ENCODE measurements around the gene OGN. TPM values are rescaled to one million over a fixed set of nuclear protein-coding genes. Genes with fewer than 3 reads are reported as not detected.

The OGN gene
- total and polyA plus RNA-seq, 2 of the 4 experiments (the other 2 are of a cell fraction) = under 0.01 to 0.10 TPM

DNA sequence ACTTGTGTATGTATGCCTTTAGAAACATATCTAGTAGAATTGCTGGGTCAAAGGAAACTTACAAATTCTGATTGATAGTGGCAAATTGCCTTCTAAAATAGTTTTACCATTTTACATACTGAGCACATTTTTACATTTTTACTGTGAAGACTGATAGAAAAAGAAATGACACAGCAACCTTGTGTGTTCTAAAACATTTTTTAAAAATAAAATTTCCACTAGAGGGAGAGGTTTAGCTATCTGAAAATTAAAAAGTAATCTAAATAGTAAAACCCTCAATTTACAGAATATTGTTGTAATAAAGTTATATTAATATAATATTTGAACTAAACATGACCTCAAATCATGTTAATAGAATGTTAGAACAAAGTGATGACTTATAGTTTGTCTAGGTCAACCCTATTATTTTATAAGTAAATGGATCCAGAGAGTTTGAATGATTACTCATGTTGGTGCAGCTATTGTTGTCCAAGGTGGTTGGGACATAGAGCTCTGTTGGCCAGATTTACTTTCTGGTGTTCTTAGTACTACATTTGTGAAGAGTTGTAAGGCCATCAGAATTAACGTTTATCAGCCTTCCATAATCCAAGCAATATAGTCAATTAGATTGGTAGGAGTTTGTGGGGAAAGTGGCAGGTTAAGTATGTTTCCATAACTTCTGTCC, 61.4 kb downstream of the OGN start:
- CTCF ChIA-PET = interaction anchor here (1.0 to 1.6 kb wide), 2 partner anchors 10 to 100 kb away, joined by 4 to 6 read pairs; no protein-coding TSS in a partner anchor
- Histone ChIP-seq H2BK20ac (ENCODE audit: low read depth, low read length) (no peak overlapping the region), H4K20me1 (ENCODE audit: insufficient read depth, low read length) (no peaks in the 10 kb centered on the region), H3K23ac (ENCODE audit: low read depth, low read length) (no peak overlapping the region), H3K79me1 (ENCODE audit: low read depth in 1 of 2, low read length in 2 of 2) (no peaks in the 10 kb centered on the region), H3K14ac (replicated peaks; ENCODE audit: low read depth, low read length) (no peak overlapping the region), H3K9me3 (ENCODE audit: control insufficient read depth, insufficient read depth, low read length) (no peaks in the 10 kb centered on the region), H4K8ac (ENCODE audit: low read depth in 2 of 2, low read length in 2 of 2) (no peak overlapping the region), H3K27ac (ENCODE audit: insufficient read depth, low read length) (no peak overlapping the region), H2AK9ac (replicated peaks; ENCODE audit: low read depth, low read length, poor library complexity) (no peak overlapping the region), H3K9me1 (ENCODE audit: insufficient read depth, low read length) (no peaks in the 10 kb centered on the region), H2AK5ac (ENCODE audit: low read depth, low read length) (no peak overlapping the region), H3K4me2 (ENCODE audit: low read depth, low read length) (no peak overlapping the region), H3K56ac (ENCODE audit: extremely low read depth, insufficient read depth, low read length) (no peak overlapping the region), H3K4me3 (ENCODE audit: insufficient read depth, low read depth, low read length) (no peak overlapping the region), H3K9ac (ENCODE audit: low read depth, low read length) (no peak overlapping the region), H2BK15ac (ENCODE audit: low read depth, low read length) (no peak overlapping the region), H3K4me1 (ENCODE audit: control insufficient read depth, insufficient read depth, low read length) (peaks cover 2% of the 10 kb centered on the region; the same call in 1 of the 2 replicates), H2BK120ac (ENCODE audit: low read depth, low read length) (no peak overlapping the region), H4K91ac (ENCODE audit: insufficient read depth, low read depth, low read length) (no peak overlapping the region), H3K27me3 (ENCODE audit: control insufficient read depth, insufficient read depth, low read length) (no peaks in the 10 kb centered on the region), H3K4ac (ENCODE audit: low read depth, low read length) (no peak overlapping the region), H2AFZ (replicated peaks; ENCODE audit: low read length, poor library complexity) (no peak overlapping the region), H4K5ac (ENCODE audit: low read depth, low read length) (no peak overlapping the region), H2BK5ac (ENCODE audit: low read depth, low read length, poor library complexity, severe bottlenecking) (no peak overlapping the region), H3K36me3 (ENCODE audit: control insufficient read depth, insufficient read depth, low read length) (no peaks in the 10 kb centered on the region), H3K18ac (ENCODE audit: low read depth, low read length) (no peak overlapping the region)
- BruUV-seq (replicated peaks) = no TSS peak
- WGBS, 2 experiments (ENCODE audit: extremely low coverage in 2 of 2, insufficient read length in 1 of 2) = no CpG with 5 or more reads among the region's 1 CpG
- peak; percentile 30 for TF ChIP-seq RAD21 (IDR thresholded peaks at IDR 0.05; ENCODE audit: low read length)
- no peak for TF ChIP-seq MXI1 (IDR thresholded peaks at IDR 0.05; ENCODE audit: borderline replicate concordance, low read depth, low read length)
- TF ChIP-seq, protein P1, sequence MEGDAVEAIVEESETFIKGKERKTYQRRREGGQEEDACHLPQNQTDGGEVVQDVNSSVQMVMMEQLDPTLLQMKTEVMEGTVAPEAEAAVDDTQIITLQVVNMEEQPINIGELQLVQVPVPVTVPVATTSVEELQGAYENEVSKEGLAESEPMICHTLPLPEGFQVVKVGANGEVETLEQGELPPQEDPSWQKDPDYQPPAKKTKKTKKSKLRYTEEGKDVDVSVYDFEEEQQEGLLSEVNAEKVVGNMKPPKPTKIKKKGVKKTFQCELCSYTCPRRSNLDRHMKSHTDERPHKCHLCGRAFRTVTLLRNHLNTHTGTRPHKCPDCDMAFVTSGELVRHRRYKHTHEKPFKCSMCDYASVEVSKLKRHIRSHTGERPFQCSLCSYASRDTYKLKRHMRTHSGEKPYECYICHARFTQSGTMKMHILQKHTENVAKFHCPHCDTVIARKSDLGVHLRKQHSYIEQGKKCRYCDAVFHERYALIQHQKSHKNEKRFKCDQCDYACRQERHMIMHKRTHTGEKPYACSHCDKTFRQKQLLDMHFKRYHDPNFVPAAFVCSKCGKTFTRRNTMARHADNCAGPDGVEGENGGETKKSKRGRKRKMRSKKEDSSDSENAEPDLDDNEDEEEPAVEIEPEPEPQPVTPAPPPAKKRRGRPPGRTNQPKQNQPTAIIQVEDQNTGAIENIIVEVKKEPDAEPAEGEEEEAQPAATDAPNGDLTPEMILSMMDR (conservative IDR thresholded peaks at IDR 0.05; ENCODE audit: low read depth, low read length) = peak; percentile 38
- TF ChIP-seq SMC3 (IDR thresholded peaks at IDR 0.05; ENCODE audit: low read depth, low read length) = peak; percentile 35; the same call in 1 of the 2 replicates
- ATAC-seq (ENCODE audit: low read depth) (peak; percentile 48; the same call in 1 of the 2 replicates), DNase-seq (peak; percentile 9)
- dilution Hi-C loops (cut with HindIII; ENCODE audit: low sequenced_read_pairs, unreplicated experiment) (no loop called here), intact Hi-C loops (cut with micrococcal nuclease) (loop anchor here (1.0 to 2.0 kb wide), 2 partner anchors 96 to 291 kb away; no protein-coding TSS in a partner anchor), in situ Hi-C loops (cut with MboI; ENCODE audit: low sequenced_read_pairs) (loop anchor here (25.0 kb wide), 1 partner anchor 444 kb away; no protein-coding TSS in a partner anchor)
- POLR2A ChIA-PET (ENCODE audit: unreplicated experiment) = no interaction called here
